ENCODE data around the gene MS4A6A.

- TF ChIP-seq CTCF (IDR thresholded peaks at IDR 0.05): no peak
- no peak for TF ChIP-seq CHD2 (IDR thresholded peaks at IDR 0.05; ENCODE audit: low read length, partially characterized antibody)
- TF ChIP-seq TAF1 (IDR thresholded peaks at IDR 0.05; ENCODE audit: borderline replicate concordance, low read depth, low read length): no peak
- TF ChIP-seq POLR2AphosphoS5 (IDR thresholded peaks at IDR 0.05; ENCODE audit: low read depth, low read length): no peak
- no peak for TF ChIP-seq MAX (IDR thresholded peaks at IDR 0.05; ENCODE audit: low read depth)
- no peak for TF ChIP-seq EZH2phosphoT487 (IDR thresholded peaks at IDR 0.05; ENCODE audit: borderline replicate concordance, low read depth)
- no peak for TF ChIP-seq REST (IDR thresholded peaks at IDR 0.05; ENCODE audit: low read depth, low read length)
- no peak for TF ChIP-seq YY1 (IDR thresholded peaks at IDR 0.05; ENCODE audit: low read depth)
- TF ChIP-seq GATA2 (CRISPR knock-in tag; IDR thresholded peaks at IDR 0.05): no peak
- no peak for TF ChIP-seq PBX3 (IDR thresholded peaks at IDR 0.05)
- TF ChIP-seq EP300 (IDR thresholded peaks at IDR 0.05; ENCODE audit: borderline replicate concordance in 1 of 2, low read depth in 1 of 2, low read length in 1 of 2): no peak
- TF ChIP-seq MXI1 (IDR thresholded peaks at IDR 0.05; ENCODE audit: low read depth, low read length): no peak
Observed at GRCh38 chr11:60214386-60214785, 31.5 kb upstream of the MS4A6A start.
